Heart left ventricle (tissue), 13 donors: ENCODE results near the gene SLC38A10.

ENCODE experiments used
- CTCF ChIP-seq, 12 donors: fragments of 200-600 bp; sonication (generic) in 4 of 12; IDR thresholded peaks; one replicate each; pipeline versions ENCODE4 v1.5.0 to v1.8.0; 2018 to 2022; ENCODE audit warnings: antibody characterized with exemption in 12 of 12, mild to moderate bottlenecking in 5 of 12
- POLR2A ChIP-seq, 2 donors: fragments of 450-650 bp; IDR thresholded peaks; one replicate each; pipeline ENCODE4 v1.6.1; 2017; ENCODE audit warnings: antibody characterized with exemption in 2 of 2, mild to moderate bottlenecking in 2 of 2, moderate library complexity in 2 of 2
- donor health status: ischemic (EF 13 %, LVEDD 7.1; RV severe dilation, severe dysfunction).
- donor health status: DM: no; HTN: yes; CAD: no.
- donor health status: DM: no; HTN: no; CAD: no.
- donor health status: ischemic (EF 25% LVEDD 6.9; RV normal size, moderate dysfunction).
- donor health status: ischemic (EF 25% LVEDD 5.7; RV mildly dilated, moderate dysfunction).
- donor health status: ischemic (EF 35%, LVEDD 5.7; RV mildly dilated, moderate dysfunction).
- donor health status: nonischemic (EF 11% LVEDD 7.7; RV severe dilation, severe dysfunction).
- donor health status: DM: yes; HTN: yes; CAD: no.
- donor health status: PGD.
- donor health status: ischemic (EF 29% LVEDD 5.4; RV normal size, mild dysfunction).
- donor health status: nonischemic (EF 23%, LVEDD 6.1; RV moderate dilation, normal function).

- TF ChIP-seq CTCF (IDR thresholded peaks at IDR 0.05) (no peak), POLR2A (IDR thresholded peaks at IDR 0.05) (no peak)
These were observed 48.3 kb downstream of the SLC38A10 start for GRCh38 chr17:81246679-81247338.
